ENCODE measurements around the gene HIVEP3.

DNA sequence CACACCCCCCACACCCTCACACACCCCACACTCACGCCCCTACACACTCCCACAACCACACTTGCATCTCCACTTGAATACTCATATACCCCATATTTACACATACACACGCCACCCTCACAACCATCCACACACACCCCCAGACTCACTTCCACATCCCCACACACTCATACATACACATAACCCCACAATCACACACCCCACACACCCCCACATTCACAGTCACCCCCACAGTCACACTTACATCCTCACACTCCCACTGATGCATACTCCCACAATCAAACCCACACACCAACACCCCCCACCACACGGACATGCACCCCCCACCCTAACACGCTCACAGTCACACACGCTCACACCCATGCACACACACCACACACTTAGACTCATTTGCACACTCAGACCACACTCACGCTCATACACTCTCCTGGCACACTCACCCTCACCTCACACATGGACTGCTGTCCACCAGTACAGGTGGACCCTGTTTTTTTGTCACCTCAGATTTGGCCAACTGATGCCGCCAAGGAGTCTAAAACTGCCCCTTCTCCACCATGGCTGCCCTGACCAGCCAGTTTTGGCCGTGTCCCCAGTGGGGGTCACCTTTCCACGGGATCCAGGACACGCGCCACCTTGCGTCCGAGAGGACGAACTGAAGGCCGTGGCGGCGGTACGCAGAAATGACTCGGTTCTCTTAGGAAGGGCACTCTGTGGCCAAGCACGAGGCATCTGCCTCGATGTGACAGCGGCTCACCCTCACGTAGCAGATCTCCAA lies 388.9 kb downstream of the HIVEP3 start:
- TF ChIP-seq, protein P1, sequence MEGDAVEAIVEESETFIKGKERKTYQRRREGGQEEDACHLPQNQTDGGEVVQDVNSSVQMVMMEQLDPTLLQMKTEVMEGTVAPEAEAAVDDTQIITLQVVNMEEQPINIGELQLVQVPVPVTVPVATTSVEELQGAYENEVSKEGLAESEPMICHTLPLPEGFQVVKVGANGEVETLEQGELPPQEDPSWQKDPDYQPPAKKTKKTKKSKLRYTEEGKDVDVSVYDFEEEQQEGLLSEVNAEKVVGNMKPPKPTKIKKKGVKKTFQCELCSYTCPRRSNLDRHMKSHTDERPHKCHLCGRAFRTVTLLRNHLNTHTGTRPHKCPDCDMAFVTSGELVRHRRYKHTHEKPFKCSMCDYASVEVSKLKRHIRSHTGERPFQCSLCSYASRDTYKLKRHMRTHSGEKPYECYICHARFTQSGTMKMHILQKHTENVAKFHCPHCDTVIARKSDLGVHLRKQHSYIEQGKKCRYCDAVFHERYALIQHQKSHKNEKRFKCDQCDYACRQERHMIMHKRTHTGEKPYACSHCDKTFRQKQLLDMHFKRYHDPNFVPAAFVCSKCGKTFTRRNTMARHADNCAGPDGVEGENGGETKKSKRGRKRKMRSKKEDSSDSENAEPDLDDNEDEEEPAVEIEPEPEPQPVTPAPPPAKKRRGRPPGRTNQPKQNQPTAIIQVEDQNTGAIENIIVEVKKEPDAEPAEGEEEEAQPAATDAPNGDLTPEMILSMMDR (IDR thresholded peaks at IDR 0.05): no peak
- TF ChIP-seq EZH2 (IDR thresholded peaks at IDR 0.05; ENCODE audit: borderline replicate concordance, insufficient read depth, low read depth, low read length, poor library complexity, severe bottlenecking): no peak
